Stimulated activated CD8-positive, alpha-beta memory T cell treated with anti-CD3 and anti-CD28 coated beads, Interleukin-7, amount 100 ng/mL, for 4 hours (primary cell): Measurements from ENCODE around the gene CLEC16A.
"Not testable (repeated sequence)": the region's sequence is repeated elsewhere in the genome, so short reads cannot be mapped to it uniquely, and the experiment has no call there.

Source experiments
- DNase-seq, 2 donors: peaks; one replicate each; pipeline ENCODE4 v3.0.0-alpha.2; 2020; ENCODE audit warnings: low read depth in 2 of 2

Gene CLEC16A

DNA sequence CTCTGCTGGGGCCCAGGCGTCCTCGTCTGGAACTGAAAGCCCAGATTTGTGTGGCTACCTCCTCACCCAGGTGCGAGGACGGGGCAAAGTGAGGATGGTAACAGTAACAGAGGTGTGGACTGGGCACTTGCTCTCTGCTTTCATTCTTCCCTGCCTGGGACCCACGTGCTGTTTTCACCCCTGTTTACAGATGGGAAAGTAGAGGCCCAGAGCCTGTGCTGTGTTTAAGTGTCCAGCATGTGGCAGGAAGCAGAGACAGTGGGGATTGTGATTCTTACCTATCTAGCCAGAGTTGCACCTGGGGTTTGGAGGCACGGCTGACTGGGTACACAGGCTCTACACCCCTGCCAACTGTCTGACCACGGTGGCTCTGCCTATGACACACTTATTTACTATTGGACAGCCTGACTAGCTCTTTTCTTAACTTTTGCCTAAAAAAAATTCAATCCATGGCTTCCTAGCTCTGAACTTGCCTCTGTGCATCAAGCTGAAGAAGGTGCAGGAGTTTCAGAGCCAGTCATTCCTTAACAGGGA is 155.4 kb downstream of the CLEC16A start:
- DNase-seq, result no peak

DNA sequence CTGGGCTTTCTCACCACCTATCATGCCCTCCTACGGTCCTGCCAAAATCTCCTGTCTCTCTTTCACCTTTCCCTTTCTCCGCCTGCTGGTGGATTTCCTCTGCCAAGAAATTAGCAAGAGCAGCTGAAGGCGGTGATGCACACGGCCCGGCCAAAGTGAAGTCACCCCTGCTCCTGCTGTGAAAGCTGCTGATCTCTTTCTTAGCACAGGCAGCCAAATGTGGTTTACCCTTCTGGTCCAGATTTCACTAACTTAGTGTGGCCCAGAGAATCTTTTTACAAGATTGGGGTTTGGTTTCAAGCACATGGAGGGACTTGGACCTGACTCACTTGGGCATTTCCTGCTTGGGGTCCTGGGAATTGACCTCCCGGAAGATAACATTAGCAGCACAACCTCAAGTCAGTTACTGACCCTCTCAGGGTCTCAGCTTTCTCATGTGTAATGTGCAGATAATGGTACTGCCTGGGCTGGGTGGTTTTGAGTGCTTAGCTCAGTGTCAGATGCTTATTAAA is 155.9 kb downstream of the CLEC16A start:
- no peak for DNase-seq

DNA sequence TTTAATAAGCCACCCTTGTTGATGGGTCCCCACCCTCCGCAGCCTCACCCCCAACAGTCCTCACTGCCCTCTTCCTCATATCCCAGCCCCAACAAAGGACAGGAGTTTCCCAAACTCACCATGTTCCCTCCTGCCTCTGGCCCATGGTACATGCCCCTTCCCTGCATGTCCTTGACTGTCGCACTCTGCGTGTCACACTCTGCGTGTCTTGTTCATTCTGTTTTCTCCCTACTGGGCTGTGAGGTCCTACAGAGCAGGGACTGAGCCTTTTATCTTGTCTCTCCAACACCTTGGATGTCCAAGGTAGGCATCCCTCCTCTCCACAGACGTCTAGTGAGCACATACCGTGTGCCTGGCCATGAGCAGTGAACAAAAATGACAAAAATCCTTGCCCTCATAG is 156.9 kb downstream of the CLEC16A start:
- no peak for DNase-seq

DNA sequence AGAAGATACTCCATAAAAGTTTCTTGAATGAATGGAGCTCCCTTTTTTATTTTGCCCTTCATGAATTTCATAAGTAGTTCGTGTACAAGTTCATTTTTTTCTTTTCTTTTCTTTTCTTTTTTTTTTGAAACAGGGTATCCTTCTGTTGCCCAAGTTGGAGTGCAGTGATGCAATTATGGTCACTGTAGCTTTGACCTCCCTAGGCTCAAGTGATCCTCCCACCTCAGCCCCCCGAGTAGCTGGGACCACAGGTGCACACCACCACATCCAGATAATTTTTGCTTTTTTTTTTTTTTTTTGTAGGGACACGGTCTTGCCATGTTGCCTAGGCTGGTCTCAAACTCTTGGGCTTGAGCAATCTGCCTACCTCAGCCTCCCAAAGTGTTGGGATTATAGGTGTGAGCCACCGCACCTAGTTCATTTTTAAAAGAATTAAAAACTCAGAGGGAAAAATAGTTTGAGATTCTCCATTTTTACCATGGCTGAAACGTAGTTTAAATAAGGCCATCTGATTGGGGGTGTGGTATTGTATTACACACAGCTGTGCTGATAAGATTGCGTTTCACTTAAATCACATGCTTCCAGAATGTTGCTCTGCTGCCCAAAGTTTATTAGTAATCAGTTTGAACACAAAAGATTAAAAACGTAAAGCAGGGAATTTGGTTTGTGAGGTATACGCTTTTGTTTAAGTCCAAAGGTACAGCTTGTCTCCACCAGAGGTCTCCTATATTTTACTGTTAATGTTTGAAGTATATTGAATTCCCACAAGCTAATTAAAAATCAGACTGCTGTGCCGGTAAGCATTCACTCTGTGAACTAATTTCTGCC is 157.5 kb downstream of the CLEC16A start:
- no peak for DNase-seq

DNA sequence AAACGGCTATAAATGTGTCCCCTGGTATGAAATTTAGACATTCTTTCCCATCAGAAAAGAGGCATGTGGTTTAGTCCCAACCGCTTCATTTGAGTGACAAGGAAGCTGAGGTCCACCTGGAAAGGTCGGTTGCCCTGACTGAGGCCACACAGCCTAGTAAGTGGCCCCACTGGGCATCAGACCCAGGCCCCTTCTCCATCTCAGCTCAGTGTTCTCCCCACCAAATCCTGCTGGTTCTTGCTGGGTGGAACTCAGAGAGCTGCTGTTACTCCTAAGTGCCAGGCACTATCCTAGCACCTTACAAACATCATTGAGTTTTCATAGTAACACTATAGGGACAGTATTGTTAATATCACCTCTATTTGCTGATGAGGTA is 158.1 kb downstream of the CLEC16A start:
- DNase-seq, result no peak

DNA sequence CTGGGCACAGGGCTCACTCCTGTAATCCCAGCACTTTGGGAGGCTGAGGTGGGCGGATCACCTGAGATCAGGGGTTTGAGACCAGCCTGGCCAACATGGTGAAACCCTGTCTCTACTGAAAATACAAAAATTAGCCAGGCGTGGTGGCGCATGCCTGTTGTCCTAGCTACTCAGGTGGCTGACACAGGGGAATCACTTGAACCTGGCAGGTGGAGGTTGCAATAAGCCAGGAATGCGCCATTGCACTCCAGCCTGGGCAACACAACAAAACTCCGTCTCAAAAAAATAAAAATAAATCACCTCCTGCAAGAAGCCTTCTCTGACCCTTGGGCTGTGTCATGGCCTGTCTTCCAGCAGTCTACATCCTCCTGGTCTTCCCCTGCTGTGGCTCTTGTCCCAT is 158.9 kb downstream of the CLEC16A start:
- DNase-seq, result not testable (repeated sequence)

DNA sequence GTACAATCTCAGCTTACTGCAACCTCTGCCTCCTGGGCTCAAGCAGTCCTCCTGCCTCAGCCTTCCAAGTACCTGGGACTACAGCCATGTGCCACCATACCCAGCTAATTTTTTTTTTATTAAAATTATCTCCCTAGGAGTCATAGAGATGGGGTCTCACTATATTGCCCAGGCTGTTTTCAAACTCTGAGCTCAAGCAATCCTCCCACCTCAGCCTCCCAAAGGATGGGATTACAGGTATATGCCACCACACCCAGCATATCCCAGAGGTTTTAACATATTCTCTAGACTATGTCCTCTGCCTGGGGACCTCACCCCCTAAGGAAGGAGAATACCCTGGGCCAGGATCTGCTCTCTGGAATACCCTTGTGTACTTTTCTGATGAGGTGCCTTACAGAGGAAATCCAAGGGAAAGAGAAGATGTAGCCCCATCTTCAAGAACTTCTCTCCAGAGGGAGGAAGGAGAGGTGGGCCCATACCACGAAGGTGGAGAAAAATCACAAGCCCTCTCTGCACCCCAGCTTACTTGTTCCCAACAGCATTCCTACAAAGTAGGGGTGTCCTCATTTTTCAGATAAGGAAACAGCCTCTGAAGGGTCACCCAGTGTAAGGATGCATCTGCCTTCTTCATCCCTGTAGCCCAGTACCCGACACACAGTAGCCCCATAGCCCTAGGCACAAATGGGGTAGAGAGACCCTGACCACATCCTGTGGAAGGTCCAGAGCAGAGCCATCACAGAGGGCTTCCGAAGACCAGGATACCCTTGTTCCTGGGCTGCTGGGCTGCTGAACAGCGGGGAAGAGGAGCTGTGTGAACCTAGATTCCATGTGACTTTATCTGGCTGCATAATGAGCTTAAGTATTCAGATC is 160.0 kb downstream of the CLEC16A start:
- DNase-seq, result no peak

DNA sequence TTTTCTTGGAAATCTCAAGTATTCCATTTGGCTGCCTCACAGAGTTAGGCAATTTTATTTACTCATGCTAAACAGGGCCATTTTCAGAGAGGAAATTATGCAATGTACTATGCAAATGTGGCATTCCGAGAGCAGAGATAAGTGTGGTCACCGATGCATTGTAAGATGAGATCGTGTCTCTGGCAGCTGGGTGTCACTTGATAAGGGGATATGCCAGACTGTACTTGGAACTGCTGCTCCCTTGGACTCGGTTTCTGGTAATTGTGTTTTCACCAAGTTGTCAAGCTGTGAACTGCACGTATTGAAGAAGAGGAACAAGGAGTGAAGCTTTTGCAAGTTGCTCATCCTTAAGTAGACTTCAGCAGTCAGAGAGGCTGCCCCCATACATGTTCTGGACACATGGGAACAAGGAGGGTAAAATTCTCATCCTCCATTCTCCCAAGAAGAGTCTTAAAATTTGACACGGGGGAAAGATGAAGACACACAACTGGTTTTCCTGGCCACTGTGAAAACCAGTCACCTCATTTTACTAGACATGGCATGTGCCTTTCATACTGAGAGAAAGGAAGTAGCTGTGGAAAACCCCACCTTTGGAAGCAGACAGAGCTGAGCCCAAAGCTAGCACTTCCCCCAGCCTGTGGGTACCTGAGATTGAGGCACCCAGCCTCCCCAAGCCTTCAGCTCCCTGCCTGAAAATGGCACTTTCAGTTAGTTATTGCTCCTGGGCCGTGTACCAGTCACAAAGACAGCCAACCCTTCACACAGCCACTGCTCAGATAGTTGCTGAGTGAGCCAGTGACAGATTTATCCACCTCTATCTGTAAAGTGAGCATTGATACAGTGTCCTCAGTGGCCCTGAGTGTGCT is 160.9 kb downstream of the CLEC16A start:
- peak; percentile 19 to 53 for DNase-seq

DNA sequence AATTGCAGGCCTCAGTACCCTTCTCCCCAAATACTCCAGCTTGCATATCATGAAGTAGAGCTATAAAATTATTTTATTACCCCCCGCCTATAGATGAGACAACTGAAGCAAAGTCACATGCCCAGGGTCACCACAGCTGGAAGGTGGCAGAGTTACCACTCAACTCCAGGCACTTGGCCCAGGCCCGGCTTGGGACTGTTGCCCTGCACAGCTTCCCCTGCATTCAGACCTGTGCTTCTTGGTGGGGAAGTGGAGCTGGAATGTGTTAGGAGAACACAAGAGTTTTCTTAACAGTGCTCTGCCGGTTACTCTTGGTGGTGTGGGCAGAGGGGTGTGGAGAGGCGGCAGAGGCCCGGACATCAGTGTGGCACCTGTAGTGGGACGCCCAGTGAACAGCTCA is 162.4 kb downstream of the CLEC16A start:
- DNase-seq, result no peak

DNA sequence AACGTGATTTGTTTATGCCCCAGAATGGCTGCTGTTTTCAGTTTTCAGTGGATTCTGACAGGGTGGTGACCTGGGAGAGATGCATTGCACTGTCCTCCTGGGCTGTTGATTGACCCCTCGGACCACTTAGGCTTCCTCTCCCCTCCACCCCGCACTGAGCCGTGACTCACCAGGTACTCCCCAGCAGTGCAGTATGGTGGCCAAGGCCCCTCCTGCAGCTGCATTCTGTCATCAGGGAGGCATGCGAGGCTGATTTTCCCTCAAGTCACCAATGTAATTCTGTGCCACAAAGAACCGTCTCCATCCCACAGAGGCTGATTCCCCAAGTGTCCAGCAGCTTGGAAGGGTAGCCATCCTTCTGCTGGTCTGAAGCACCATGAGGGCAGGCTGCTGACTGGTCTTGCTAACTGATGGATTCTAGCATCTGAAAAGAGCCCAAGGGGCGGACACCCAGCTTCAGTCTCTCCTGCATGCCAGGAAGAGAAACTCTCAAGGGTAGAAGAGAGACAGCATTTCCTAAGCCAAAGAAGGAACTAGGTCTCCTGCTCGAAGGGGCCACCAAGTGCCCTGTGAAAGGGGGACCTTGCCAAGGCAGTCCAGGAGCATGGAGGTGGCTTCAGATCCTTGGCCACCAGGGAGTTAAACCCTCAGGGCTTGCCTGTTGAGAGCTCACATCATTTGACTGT is 163.6 kb downstream of the CLEC16A start:
- DNase-seq, result no peak

DNA sequence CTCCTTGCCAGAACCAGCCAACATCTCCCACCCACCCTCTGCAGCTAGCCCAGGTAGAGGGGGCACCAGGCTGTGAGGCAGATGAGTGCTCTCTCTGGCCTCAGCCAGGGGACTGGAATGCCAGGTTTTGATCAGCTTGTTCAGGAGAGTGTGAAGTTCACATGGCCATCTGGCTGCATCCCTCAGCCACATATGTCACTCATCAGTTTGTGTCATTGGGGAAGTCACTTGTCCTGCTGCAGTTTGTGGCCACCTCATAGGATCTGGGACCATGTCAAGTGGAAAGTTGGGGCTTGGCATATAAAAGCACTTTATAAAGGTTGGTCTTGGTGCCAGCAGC is 164.1 kb downstream of the CLEC16A start:
- DNase-seq, result no peak

DNA sequence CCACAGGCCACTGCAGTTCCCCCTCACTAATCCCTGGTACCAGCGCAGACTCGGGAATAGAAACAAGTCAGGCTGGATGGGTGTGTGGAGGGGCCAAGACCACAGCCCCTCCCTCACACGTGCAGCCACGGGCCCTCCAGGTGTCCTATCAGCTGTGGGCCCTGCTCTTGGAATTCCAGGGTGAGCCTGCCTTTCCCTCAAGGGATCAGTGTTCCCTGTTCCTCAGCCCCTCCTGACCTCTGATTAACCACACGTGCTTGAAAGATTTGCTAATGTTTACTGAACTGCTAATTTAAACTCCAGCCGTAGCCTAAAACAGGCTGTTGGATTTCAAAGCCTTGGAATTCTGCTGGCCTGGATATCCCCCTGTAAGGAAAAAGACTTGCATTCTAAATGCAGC is 165.2 kb downstream of the CLEC16A start:
- no peak for DNase-seq

DNA sequence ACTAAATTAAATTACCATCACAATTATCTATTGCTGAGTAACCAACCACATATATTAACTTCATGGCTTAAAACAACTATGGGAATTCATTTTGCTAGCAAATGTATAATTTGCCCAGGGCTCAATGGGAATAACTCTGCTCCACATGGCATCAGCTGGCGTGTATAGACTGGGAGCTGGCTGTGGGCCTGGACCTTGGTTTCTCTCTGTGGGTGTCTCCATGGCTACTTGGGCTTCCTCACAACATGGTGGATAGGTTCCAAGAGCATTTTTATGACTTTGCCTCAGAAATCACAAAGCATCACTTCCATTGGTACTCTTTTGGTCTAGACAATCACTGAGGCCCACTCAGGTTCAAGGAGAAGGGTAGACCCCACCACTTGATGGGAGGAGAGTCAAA is 166.8 kb downstream of the CLEC16A start:
- no peak for DNase-seq

DNA sequence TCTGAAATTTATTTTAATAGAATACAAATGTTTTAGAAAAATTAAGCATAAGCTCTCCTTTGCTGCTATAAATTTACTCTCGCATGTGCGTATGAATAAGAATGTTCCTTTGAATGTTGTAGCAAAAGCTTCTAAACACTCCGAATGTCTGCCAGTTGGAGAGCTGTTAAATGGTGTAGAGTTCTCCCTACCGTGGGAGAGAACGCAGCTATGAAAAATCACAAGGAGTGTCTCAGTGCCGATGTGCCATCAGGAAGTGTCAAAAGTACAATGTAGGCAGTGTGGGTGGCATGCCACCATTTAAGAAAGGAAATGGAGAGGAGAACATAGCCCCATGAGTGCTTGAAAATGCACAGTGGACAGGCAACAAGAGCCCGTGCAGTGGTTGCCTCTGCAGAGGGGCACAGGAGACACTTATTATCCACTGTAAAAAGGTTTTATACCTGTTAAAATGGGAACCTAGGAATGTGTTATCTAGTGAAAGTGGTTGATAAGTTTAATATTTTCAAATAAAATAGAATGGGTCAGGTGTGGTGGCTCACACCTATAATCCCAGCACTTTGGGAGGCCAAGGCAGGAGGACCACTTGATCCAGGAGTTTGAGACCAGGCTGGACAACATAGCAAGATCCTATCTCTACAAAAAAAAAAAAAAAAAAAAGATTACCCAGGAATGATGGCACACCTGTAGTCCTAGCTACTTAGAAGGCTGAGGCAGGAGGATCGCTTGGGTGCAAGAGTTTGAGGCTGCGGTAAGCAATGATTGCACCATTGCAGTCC is 167.7 kb downstream of the CLEC16A start:
- DNase-seq, result no peak

DNA sequence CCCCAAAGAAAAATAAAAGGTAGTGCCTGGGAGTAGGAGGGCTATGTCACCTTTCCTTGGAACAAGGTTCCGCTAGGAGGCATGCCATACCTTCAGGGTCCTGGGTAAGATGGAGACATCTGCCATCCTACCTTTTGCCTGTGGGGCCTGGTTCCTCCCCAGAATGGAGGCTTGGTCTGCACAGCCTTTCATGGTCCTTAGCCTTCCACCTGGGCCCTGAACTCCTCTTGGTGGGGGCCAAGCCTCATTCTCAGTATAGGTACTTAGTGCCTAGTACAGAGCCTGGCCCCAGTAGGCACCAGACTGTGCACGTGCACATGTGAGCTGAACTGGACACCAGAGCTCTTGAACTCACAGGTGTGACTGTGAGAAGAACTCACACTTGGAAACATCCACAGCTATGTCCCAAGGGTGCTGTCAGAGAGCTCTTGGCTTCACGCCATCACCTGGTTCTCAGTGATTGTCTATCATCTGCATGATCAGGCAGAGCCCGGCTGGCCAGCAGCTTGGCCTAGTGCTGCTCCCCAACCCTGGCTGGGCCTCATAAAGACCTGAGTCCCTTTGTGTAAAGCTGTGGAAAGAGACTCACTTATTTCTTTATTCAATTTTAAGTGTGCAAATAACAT is 168.5 kb downstream of the CLEC16A start:
- no peak for DNase-seq

DNA sequence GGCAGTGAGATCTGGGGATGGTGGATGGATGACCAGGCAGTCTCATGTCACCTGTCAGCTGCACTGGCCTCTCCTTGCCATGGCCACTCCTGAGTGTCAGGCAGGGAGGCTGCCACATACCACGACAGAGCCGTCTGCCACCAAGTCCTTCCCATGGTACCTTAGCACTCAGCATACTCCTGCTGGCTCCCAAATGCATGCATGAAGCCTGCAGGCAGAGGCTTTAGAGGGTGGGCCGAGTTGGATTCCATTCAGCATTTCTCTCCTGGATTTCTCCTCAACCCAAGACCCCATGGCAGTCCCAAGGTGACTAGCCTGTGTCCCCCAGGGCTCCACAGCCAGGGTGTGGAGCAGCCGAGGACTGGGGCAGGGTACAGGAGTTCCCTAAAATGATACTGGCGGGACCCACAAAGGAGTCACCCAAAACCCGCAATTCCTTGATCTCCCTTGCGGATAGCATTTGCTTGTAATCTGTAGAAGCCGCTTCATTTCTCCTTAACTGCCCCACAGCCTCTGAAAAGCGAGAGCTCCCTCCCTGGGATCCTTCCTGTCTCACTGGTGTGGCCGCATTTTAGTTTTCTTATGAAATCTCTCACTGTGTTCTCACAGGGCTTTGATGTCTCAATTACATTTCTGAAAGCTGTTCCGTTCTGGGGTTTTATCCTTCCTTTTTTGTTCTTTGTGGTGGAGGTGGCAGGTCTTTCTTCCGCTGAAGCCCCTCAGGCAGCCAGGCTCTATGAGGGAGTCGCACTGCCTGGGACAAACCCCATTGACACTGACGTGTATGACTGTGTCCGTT is 170.2 kb downstream of the CLEC16A start:
- peak in 1 of 2 donors; percentile 10 for DNase-seq

DNA sequence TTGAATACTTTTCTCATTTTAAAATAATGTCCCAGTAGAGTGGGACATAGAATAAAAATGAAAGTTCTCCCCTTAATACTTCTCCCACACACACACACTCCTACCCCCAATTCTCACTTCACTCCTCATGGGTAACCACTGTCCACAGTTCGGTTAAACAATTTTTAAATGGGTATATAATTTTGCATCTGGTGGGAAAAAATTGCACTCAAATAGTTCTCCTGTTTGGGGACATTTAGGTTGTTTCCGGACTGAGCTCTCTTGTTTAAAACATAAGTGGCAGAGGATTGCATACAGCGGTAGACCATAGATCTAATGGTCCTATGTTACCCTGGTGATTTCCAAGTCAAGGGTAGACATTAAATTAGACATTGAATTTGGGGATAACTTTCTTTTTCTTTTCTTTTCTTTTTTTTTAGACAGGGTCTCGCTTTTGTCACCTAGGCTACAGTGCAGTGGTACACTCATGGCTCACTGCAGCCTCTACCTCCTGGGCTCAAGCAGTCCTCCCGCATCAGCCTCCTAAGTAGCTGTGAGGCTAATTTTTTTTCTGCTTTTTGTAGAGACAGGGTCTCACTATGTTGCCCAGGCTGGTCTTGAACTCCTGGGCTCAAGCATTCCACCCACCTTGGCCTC is 173.3 kb downstream of the CLEC16A start:
- DNase-seq, result no peak

DNA sequence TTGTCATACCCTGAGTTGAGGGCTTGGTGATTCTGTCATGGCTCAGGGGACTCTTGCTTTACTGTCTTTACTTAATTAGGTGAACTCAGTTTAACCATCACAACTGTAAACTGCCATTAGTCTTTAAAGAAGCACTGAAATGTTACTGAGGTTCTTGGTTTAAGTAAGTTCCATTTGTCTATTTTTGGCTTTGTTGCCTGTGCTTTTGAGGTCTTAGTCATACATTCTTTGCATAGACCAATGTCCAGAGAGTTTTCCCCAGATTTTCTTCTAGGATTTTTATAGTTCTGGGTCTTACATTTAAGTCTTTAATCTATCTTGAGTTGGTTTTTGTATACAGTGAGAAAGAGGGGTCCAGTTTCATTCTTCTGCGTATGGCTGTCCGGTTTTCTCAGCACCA is 174.1 kb downstream of the CLEC16A start:
- DNase-seq, result no peak
